DOHH2 (cell line): Measurements from ENCODE around the gene ATXN7L1.

Source experiments
- EZH2phosphoT487 ChIP-seq: fragments of 200-600 bp; sonication (generic); IDR thresholded peaks from 2 replicates; pipeline ENCODE4 v1.6.1; 2017; ENCODE audit warnings: borderline replicate concordance, mild to moderate bottlenecking, antibody characterized with exemption, low read length, moderate library complexity, mixed read lengths
- TF ChIP-seq, protein P1 (sequence below): fragments of 200-600 bp; sonication (generic); IDR thresholded peaks from one replicate; pipeline ENCODE4 v1.5.1; 2014; ENCODE audit warnings: antibody characterized with exemption, mild to moderate bottlenecking, low read depth, low read length; ENCODE audit not compliant: poor library complexity, severe bottlenecking

DNA sequence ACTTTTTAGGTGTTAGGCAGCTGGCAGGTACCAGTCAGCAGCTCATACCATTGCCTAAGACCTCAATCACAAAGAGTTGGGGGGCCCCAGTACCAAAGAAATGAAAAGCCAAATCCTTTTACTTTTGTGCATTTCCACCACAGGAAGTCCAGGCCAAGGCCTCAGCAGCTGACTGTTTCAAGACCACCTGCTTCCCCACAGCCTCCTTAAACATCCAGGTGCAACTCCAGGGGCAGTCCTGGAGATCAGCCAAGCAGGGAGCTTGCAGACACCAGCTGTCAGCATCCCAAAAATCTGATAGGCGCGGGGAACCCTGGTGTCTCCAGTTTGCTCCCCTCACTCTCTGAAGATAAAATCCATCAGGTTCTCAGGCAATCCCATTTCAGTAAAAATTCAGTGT, 203.6 kb downstream of the ATXN7L1 start:
- TF ChIP-seq, protein P1, sequence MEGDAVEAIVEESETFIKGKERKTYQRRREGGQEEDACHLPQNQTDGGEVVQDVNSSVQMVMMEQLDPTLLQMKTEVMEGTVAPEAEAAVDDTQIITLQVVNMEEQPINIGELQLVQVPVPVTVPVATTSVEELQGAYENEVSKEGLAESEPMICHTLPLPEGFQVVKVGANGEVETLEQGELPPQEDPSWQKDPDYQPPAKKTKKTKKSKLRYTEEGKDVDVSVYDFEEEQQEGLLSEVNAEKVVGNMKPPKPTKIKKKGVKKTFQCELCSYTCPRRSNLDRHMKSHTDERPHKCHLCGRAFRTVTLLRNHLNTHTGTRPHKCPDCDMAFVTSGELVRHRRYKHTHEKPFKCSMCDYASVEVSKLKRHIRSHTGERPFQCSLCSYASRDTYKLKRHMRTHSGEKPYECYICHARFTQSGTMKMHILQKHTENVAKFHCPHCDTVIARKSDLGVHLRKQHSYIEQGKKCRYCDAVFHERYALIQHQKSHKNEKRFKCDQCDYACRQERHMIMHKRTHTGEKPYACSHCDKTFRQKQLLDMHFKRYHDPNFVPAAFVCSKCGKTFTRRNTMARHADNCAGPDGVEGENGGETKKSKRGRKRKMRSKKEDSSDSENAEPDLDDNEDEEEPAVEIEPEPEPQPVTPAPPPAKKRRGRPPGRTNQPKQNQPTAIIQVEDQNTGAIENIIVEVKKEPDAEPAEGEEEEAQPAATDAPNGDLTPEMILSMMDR, result no peak
- TF ChIP-seq EZH2phosphoT487, result no peak
